Measurements from ENCODE around the gene COL17A1.

- TF ChIP-seq, protein P1, sequence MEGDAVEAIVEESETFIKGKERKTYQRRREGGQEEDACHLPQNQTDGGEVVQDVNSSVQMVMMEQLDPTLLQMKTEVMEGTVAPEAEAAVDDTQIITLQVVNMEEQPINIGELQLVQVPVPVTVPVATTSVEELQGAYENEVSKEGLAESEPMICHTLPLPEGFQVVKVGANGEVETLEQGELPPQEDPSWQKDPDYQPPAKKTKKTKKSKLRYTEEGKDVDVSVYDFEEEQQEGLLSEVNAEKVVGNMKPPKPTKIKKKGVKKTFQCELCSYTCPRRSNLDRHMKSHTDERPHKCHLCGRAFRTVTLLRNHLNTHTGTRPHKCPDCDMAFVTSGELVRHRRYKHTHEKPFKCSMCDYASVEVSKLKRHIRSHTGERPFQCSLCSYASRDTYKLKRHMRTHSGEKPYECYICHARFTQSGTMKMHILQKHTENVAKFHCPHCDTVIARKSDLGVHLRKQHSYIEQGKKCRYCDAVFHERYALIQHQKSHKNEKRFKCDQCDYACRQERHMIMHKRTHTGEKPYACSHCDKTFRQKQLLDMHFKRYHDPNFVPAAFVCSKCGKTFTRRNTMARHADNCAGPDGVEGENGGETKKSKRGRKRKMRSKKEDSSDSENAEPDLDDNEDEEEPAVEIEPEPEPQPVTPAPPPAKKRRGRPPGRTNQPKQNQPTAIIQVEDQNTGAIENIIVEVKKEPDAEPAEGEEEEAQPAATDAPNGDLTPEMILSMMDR (IDR thresholded peaks at IDR 0.05) = no peak
- no peak for TF ChIP-seq POLR2A (IDR thresholded peaks at IDR 0.05)
These were observed 31.2 kb downstream of the COL17A1 start for GRCh38 chr10:104054430-104054829.

Data from uterus (tissue), 2 donors.